ENCODE results near the gene COL21A1. TPM values are rescaled to one million over a fixed set of nuclear protein-coding genes. Genes with fewer than 3 reads are reported as not detected.

Gene COL21A1
- total RNA-seq, 1 experiment from 2014 or later = 1.8 TPM

DNA sequence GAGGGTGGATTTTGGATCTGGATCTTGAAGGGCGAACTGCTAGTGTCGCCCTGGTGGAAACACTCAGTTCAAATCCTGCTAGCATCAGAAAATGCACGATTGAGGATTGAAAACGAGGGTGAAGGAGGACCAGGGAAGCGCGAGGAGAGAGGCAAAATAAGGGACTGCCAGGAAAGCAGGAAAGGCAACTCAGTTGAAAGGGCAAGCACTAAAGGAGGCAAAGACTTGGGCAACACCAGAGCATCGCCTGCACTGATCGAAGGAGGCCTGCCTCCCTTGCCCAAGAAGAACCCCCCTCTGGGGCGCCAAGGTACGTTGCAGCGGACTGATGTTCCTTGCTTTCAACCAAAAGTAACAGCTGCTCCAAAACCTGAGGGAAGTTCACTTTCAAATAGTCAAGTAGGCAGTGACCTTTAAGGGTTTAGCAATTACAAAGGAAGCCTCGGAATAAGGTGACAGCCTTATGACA is 308 bp upstream of the COL21A1 start:
- Histone ChIP-seq H2AK5ac (ENCODE audit: insufficient read length, low read length) (no peak overlapping the region), H3K4me2 (ENCODE audit: insufficient read depth, insufficient read length, low read length) (peak overlapping the region; percentile 63), H2BK20ac (ENCODE audit: low read depth, low read length, poor library complexity, severe bottlenecking) (no peak overlapping the region), H3K56ac (ENCODE audit: insufficient read length, low read depth, low read length) (no peak overlapping the region), H2BK5ac (ENCODE audit: insufficient read length, low read length) (no peak overlapping the region), H4K5ac (ENCODE audit: insufficient read length, low read depth, low read length) (no peak overlapping the region), H3K9me3 (ENCODE audit: control insufficient read depth, low read depth, low read length) (no peaks in the 10 kb centered on the region), H3T11ph (ENCODE audit: low read length) (no peak overlapping the region), H4K8ac (replicated peaks; ENCODE audit: insufficient read length, low read depth, low read length) (no peak overlapping the region), H3K27ac (ENCODE audit: insufficient read length, low read depth, low read length) (no peak overlapping the region), H3K18ac (ENCODE audit: insufficient read length, low read depth, low read length) (no peak overlapping the region), H3K4me1 (ENCODE audit: insufficient read depth, low read length) (peaks cover 8% of the 10 kb centered on the region), H3K27me3 (ENCODE audit: insufficient read depth, low read length) (no peaks in the 10 kb centered on the region), H3K4ac (ENCODE audit: low read depth, low read length) (no peak overlapping the region), H2BK15ac (ENCODE audit: low read depth, low read length) (no peak overlapping the region), H3K14ac (ENCODE audit: insufficient read depth, low read length) (no peak overlapping the region), H3K9ac (ENCODE audit: extremely low read depth, insufficient read length, low read length) (peak overlapping the region; percentile 23), H4K91ac (ENCODE audit: insufficient read length, low read depth, low read length) (no peak overlapping the region), H2AFZ (ENCODE audit: low read length) (peak overlapping the region; percentile 79), H3K79me1 (ENCODE audit: insufficient read depth, low read depth, low read length, poor library complexity, severe bottlenecking) (no peaks in the 10 kb centered on the region), H4K20me1 (ENCODE audit: control insufficient read depth, insufficient read depth, insufficient read length) (no peaks in the 10 kb centered on the region), H2BK12ac (ENCODE audit: insufficient read length, low read depth, low read length) (no peak overlapping the region), H3K23me2 (ENCODE audit: insufficient read length, low read depth, low read length, poor library complexity, severe bottlenecking) (peaks cover 13% of the 10 kb centered on the region), H3K23ac (ENCODE audit: insufficient read length, low read depth, low read length) (no peak overlapping the region), H2BK120ac (ENCODE audit: low read depth, low read length, poor library complexity, severe bottlenecking) (no peak overlapping the region), H3K79me2 (ENCODE audit: insufficient read depth, low read length) (no peaks in the 10 kb centered on the region)
- H3K9me3 Mint-ChIP-seq = no peaks in the 10 kb centered on the region
- TF ChIP-seq, protein P1, sequence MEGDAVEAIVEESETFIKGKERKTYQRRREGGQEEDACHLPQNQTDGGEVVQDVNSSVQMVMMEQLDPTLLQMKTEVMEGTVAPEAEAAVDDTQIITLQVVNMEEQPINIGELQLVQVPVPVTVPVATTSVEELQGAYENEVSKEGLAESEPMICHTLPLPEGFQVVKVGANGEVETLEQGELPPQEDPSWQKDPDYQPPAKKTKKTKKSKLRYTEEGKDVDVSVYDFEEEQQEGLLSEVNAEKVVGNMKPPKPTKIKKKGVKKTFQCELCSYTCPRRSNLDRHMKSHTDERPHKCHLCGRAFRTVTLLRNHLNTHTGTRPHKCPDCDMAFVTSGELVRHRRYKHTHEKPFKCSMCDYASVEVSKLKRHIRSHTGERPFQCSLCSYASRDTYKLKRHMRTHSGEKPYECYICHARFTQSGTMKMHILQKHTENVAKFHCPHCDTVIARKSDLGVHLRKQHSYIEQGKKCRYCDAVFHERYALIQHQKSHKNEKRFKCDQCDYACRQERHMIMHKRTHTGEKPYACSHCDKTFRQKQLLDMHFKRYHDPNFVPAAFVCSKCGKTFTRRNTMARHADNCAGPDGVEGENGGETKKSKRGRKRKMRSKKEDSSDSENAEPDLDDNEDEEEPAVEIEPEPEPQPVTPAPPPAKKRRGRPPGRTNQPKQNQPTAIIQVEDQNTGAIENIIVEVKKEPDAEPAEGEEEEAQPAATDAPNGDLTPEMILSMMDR (conservative IDR thresholded peaks at IDR 0.05) = no peak
- H3K27ac Mint-ChIP-seq = peak overlapping the region; percentile 60 to 98 (median 86); a peak in 6 of 7 replicates
- peaks cover 41% of the 10 kb centered on the region in 2 experiments for H3K4me1 Mint-ChIP-seq
- peaks cover 15% of the 10 kb centered on the region for H3K27me3 Mint-ChIP-seq (ENCODE audit: low read depth)
- H3K4me3 Mint-ChIP-seq = peak overlapping the region; percentile 72 to 88
- WGBS (ENCODE audit: extremely low coverage, insufficient read length, low lambda C conversion rate) = no CpG with 5 or more reads among the region's 12 CpGs
- no peaks in the 10 kb centered on the region; a peak in 1 of 7 replicates for H3K36me3 Mint-ChIP-seq (ENCODE audit: insufficient read depth in 1 of 3, low read depth in 3 of 3)
- no peak for DNase-seq
